Osteoblast (primary cell): ENCODE data around the gene USF2. TPM values are rescaled to one million over a fixed set of nuclear protein-coding genes. Genes with fewer than 3 reads are reported as not detected.

Source experiments
- DNase-seq: peaks from one replicate; pipeline ENCODE4 v3.0.0; 2011; ENCODE audit warnings: low spot score, mixed read lengths; ENCODE audit not compliant: insufficient read length; ENCODE audit errors: missing footprints
- H2AFZ ChIP-seq: 2 replicates; pipeline ENCODE4 v1.6.0; 2011; ENCODE audit warnings: mild to moderate bottlenecking, low read length
- H3K27ac ChIP-seq: 2 replicates; pipeline ENCODE4 v1.5.1; 2011; ENCODE audit warnings: mild to moderate bottlenecking, low read depth, low read length, moderate library complexity
- H3K27me3 ChIP-seq: 2 replicates; pipeline ENCODE4 v1.6.0; 2012; ENCODE audit warnings: mild to moderate bottlenecking, control low read depth, inconsistent platforms, low read length, moderate library complexity; ENCODE audit not compliant: insufficient read depth
- H3K36me3 ChIP-seq: 2 replicates; pipeline ENCODE4 v1.5.1; 2011; ENCODE audit warnings: mild to moderate bottlenecking, low read length, control low read depth, moderate library complexity; ENCODE audit not compliant: insufficient read depth
- H3K4me1 ChIP-seq: 2 replicates; pipeline ENCODE4 v1.5.1; 2011; ENCODE audit warnings: mild to moderate bottlenecking, low read length, control low read depth, moderate library complexity; ENCODE audit not compliant: insufficient read depth
- H3K4me2 ChIP-seq: 2 replicates; pipeline ENCODE4 v1.6.0; 2011; ENCODE audit warnings: mild to moderate bottlenecking, low read length; ENCODE audit not compliant: insufficient read depth
- H3K4me3 ChIP-seq: fragments of 200-600 bp; sonication (generic); 3 replicates; pipeline ENCODE4 v1.5.1; 2012; ENCODE audit warnings: mild to moderate bottlenecking, low read length, inconsistent platforms; ENCODE audit not compliant: insufficient read depth
- H3K79me2 ChIP-seq: 2 replicates; pipeline ENCODE4 v1.6.0; 2012; ENCODE audit warnings: mild to moderate bottlenecking, low read length, control low read depth, inconsistent platforms; ENCODE audit not compliant: insufficient read depth
- H3K9me3 ChIP-seq: 2 replicates; pipeline ENCODE4 v1.5.1; 2011; ENCODE audit warnings: low read depth, low read length, control low read depth
- H4K20me1 ChIP-seq: 2 replicates; pipeline ENCODE4 v1.6.0; 2012; ENCODE audit warnings: mild to moderate bottlenecking, low read length, control low read depth; ENCODE audit not compliant: insufficient read depth
- total RNA-seq: library from RNA; depleted of rRNA; stranded (reverse); fragments of >200 nt; gene quantifications from 2 replicates; pipeline ENCODE4 v1.2.3, GENCODE V29; 2012
- TF ChIP-seq, protein P1 (sequence below): IDR thresholded peaks from 2 replicates; pipeline ENCODE4 v1.5.1; 2011; ENCODE audit warnings: mild to moderate bottlenecking, low read depth, low read length, moderate library complexity; ENCODE audit errors: extremely low read depth

USF2 gene
- total RNA-seq, 1 donor = 66.2 TPM

DNA sequence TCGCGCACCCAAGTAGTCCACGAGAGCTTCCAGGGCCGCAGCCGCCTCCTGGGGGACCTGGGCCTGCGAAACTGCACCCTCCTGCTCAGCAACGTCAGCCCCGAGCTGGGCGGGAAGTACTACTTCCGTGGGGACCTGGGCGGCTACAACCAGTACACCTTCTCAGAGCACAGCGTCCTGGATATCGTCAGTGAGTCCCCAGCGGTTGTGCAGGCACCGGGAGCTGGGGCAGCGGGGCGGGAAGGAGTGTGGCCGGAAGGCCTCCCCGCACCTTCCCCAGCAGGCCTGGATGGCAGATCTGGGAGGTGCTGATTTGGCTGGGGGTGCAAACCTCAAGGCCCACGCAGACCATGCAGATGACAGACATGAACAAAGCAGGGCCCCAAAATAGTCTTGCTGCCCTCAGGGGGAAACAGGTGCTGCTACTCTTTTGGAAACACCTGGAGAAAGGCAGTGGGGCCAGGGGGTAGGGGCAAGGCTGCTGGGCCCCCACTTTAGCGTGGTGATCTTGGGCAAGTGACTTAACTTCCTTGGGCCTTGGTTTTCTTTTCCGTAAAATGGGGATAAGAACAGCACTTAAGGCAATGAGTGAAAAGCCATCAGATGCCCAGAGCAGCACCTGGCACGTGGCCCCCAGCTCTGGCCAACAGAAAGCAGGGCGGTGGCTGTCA is 27.2 kb downstream of the USF2 start:
- Histone ChIP-seq H3K36me3 (no peaks in the 10 kb centered on the region), H3K27me3 (peaks cover 21% of the 10 kb centered on the region), H3K9me3 (no peaks in the 10 kb centered on the region), H3K4me1 (no peaks in the 10 kb centered on the region), H2AFZ (no peak overlapping the region), H3K79me2 (no peaks in the 10 kb centered on the region), H3K4me3 (no peak overlapping the region), H3K4me2 (no peak overlapping the region), H3K27ac (no peak overlapping the region), H4K20me1 (no peaks in the 10 kb centered on the region)
- DNase-seq = peak; percentile 48
- TF ChIP-seq, protein P1, sequence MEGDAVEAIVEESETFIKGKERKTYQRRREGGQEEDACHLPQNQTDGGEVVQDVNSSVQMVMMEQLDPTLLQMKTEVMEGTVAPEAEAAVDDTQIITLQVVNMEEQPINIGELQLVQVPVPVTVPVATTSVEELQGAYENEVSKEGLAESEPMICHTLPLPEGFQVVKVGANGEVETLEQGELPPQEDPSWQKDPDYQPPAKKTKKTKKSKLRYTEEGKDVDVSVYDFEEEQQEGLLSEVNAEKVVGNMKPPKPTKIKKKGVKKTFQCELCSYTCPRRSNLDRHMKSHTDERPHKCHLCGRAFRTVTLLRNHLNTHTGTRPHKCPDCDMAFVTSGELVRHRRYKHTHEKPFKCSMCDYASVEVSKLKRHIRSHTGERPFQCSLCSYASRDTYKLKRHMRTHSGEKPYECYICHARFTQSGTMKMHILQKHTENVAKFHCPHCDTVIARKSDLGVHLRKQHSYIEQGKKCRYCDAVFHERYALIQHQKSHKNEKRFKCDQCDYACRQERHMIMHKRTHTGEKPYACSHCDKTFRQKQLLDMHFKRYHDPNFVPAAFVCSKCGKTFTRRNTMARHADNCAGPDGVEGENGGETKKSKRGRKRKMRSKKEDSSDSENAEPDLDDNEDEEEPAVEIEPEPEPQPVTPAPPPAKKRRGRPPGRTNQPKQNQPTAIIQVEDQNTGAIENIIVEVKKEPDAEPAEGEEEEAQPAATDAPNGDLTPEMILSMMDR = no peak

DNA sequence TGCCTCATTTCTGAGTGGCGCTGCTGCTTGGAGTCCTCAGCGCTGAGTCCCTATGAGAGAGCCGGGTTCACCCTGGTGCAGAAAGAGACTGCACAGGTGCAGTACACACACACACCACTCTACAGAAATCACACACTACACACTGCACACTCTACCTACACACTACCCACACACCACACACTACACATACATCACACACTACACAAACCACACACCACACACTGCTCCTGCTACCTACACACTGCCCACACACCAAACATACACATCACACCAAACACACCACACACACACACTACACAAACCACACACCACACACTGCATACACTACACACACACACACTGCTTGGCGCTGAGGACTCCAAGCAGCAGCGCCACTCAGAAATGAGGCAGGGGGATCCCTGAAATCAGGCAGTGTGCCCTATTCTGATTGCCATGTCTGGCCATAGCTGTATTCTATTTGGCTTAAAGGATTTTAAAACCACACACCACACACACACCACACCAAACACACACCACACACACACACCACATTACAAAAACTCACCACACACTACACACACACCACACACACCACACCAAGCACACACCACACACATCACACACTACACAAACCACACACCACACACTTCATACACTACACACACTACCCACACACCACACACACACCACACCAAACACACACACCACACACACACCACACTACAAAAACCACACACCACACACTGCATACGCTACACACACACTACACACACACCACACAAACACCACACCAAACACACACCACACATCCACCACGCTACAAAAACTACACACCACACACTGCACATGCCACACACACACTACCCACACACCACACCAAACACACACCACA is 28.1 kb downstream of the USF2 start:
- H3K27me3 ChIP-seq = peaks cover 21% of the 10 kb centered on the region
- H3K4me1 ChIP-seq = no peaks in the 10 kb centered on the region
- no peaks in the 10 kb centered on the region for H3K79me2 ChIP-seq
- DNase-seq = peak; percentile 47
- H3K36me3 ChIP-seq = no peaks in the 10 kb centered on the region
- no peaks in the 10 kb centered on the region for H4K20me1 ChIP-seq
- H3K9me3 ChIP-seq = no peaks in the 10 kb centered on the region
- H3K4me2 ChIP-seq = no peak overlapping the region
- TF ChIP-seq, protein P1 = no peak
- H3K4me3 ChIP-seq = no peak overlapping the region
- no peak overlapping the region for H2AFZ ChIP-seq
- no peak overlapping the region for H3K27ac ChIP-seq

DNA sequence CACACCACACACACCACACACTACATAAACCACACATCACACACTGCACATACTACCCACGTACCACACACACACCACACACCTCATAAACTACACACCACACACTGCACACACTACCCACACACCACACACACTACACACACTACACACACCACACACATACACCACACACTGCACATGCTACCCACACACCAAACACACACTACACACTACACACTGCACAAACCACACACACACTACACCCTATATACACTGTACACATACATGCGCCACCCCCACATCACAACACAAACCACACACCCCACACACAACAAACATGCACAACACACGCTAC is 28.7 kb downstream of the USF2 start:
- H3K27ac ChIP-seq = no peak overlapping the region
- H2AFZ ChIP-seq = no peak overlapping the region
- H3K9me3 ChIP-seq = no peaks in the 10 kb centered on the region
- H3K36me3 ChIP-seq = no peaks in the 10 kb centered on the region
- H3K4me2 ChIP-seq = no peak overlapping the region
- H3K79me2 ChIP-seq = no peaks in the 10 kb centered on the region
- H4K20me1 ChIP-seq = no peaks in the 10 kb centered on the region
- H3K4me1 ChIP-seq = no peaks in the 10 kb centered on the region
- no peak for DNase-seq
- TF ChIP-seq, protein P1 = no peak
- no peak overlapping the region for H3K4me3 ChIP-seq
- peaks cover 21% of the 10 kb centered on the region for H3K27me3 ChIP-seq

DNA sequence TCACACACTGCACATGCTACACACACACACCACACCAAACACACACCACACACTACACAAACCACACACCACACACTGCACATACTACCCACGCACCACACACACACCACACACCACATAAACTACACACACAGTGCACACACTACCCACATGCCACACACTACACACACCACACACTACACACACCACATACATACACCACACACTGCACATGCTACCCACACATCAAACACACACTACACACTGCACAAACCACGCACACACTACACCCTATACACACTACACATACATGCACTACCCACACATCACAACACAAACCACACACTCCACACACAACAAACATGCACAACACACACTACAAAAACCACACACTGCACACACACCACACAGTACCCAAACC is 29.2 kb downstream of the USF2 start:
- Histone ChIP-seq H3K4me1 (no peaks in the 10 kb centered on the region), H3K4me2 (no peak overlapping the region), H2AFZ (no peak overlapping the region), H3K79me2 (no peaks in the 10 kb centered on the region), H3K9me3 (no peaks in the 10 kb centered on the region), H3K36me3 (no peaks in the 10 kb centered on the region), H3K27me3 (peaks cover 18% of the 10 kb centered on the region), H3K27ac (no peak overlapping the region), H4K20me1 (no peaks in the 10 kb centered on the region), H3K4me3 (no peak overlapping the region)
- no peak for DNase-seq
- TF ChIP-seq, protein P1 = no peak
